Large intestine (tissue), 3 donors: ENCODE measurements around the gene ZG16. TPM values are rescaled to one million over a fixed set of nuclear protein-coding genes. Genes with fewer than 3 reads are reported as not detected.
"Not testable (repeated sequence)": the region's sequence is repeated elsewhere in the genome, so short reads cannot be mapped to it uniquely, and the experiment has no call there.

Experiments
- DNase-seq, 2 donors: peaks; one replicate each; pipeline versions ENCODE4 v3.0.0 to v3.0.0-alpha.2; 2013
- H3K27ac ChIP-seq: one replicate; pipeline ENCODE4 v1.5.1; 2013; ENCODE audit warnings: low read length
- H3K27me3 ChIP-seq: 2 replicates; pipeline ENCODE4 v1.6.1; 2013; ENCODE audit warnings: low read length; ENCODE audit not compliant: control insufficient read depth, insufficient read depth
- H3K36me3 ChIP-seq: 2 replicates; pipeline ENCODE4 v1.6.1; 2013; ENCODE audit warnings: low read length; ENCODE audit not compliant: control insufficient read depth, insufficient read depth
- H3K4me1 ChIP-seq: one replicate; pipeline ENCODE4 v1.6.1; 2013; ENCODE audit warnings: low read length; ENCODE audit not compliant: control insufficient read depth, insufficient read depth
- H3K4me3 ChIP-seq: one replicate; pipeline ENCODE4 v1.5.1; 2013; ENCODE audit warnings: low read length
- H3K9me3 ChIP-seq: one replicate; pipeline ENCODE4 v1.6.1; 2013; ENCODE audit warnings: mild to moderate bottlenecking, low read depth, low read length, moderate library complexity; ENCODE audit not compliant: control insufficient read depth
- WGBS: methylation state at CpG from one replicate; pipeline ENCODE4 v1.1.5; 2013; ENCODE audit warnings: low lambda C conversion rate; ENCODE audit not compliant: insufficient coverage; 5-methylcytosine and 5-hydroxymethylcytosine counted together
- polyA plus RNA-seq: library from polyadenylated mRNA; unstranded; fragments of 120-200 nt; gene quantifications from one replicate; pipeline ENCODE4 v1.2.1, GENCODE V29; 2013

Gene ZG16
- polyA plus RNA-seq, 1 donor = 2.2 TPM

DNA sequence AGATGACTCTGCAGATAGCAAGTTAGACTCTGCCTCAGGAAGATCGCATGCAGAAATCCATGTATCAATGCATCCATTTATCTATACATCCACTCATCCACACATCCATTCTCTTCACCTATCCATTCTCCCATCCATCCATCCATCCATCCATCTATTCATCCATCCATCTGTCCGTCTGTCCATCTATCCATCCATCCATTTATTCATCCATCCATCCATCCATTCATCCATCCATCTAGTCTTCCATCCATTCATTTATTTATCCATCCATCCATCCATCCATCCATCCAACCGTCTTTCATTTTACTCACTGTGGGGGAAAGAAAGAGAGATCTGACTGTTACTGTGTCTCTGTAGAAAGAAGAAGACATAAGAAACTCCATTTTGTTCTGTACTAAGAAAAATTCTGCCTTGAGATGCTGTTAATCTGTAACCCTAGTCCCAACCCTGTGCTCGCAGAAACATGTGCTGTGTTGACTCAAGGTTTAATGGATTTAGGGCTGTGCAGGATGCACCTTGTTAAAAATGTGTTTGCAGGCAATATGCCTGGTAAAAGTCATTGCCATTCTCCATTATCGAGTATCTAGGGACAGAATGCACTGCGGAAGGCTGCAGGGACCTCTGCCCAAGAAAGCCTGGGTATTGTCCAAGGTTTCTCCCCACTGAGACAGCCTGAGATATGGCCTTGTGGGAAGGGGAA is 38.0 kb upstream of the ZG16 start:
- H3K36me3 ChIP-seq, H3K27me3 ChIP-seq, H3K9me3 ChIP-seq, H3K4me3 ChIP-seq: not testable (repeated sequence)
- WGBS = 79% methylated on average over 2 of the region's 6 CpGs
- H3K27ac ChIP-seq = peak overlapping the region; percentile 75
- H3K4me1 ChIP-seq = peaks cover 43% of the 10 kb centered on the region
- peak in 1 of 2 donors; percentile 44 for DNase-seq

DNA sequence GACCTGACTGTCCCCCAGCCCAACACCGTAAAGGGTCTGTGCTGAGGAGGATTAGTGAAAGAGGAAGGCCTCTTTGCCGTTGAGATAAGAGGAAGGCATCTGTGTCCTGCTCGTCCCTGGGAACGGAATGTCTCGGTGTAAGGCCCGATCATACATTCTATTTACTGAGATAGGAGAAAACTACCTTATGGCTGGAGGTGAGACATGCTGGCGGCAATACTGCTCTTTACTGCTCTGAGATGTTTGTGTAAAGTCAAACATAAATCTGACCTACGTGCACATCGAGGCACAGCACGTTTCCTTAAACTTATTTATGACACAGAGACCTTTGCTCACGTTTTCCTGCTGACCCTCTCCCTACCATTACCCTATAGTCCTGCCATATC is 37.4 kb upstream of the ZG16 start:
- H3K27me3 ChIP-seq, H3K9me3 ChIP-seq, H3K4me3 ChIP-seq, H3K36me3 ChIP-seq: not testable (repeated sequence)
- H3K27ac ChIP-seq = peak overlapping the region; percentile 75
- peak in 1 of 2 donors; percentile 65 for DNase-seq
- WGBS = no CpG with 5 or more reads among the region's 11 CpGs
- H3K4me1 ChIP-seq = peaks cover 43% of the 10 kb centered on the region

DNA sequence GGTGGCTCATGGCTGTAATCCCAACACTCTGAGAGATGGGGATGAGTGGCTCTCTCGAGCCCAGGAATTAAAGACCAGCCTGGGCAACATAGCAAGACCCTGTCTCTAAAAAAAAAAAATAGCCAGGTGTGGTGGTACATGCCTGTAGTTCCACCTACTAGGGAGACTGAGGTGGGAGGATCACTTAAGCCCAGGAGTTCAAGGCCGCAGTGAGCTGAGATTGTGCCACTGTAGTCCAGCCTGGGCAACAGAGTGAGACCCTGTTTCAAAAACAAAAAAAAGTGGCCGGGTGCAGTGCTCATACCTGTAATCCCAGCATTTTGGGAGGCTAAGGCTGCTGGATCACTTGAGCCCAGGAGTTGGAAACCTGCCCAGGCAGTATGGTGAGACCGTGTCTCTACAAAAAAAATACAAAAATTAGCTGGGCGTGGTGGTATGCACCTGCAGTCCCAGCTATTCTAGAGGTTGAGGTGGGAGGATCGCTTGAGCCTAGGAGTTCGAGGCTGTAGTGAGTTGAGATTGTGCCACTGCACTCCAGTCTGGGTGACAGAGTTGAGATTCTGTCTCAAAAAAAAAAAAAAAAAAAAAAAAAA is 35.3 kb upstream of the ZG16 start:
- Histone ChIP-seq H3K27ac (no peak overlapping the region), H3K36me3 (no peaks in the 10 kb centered on the region), H3K4me3 (no peak overlapping the region), H3K9me3 (peaks cover 5% of the 10 kb centered on the region), H3K4me1 (peaks cover 34% of the 10 kb centered on the region), H3K27me3 (no peaks in the 10 kb centered on the region)
- 83% methylated on average over 2 of the region's 7 CpGs for WGBS
- DNase-seq = no peak

DNA sequence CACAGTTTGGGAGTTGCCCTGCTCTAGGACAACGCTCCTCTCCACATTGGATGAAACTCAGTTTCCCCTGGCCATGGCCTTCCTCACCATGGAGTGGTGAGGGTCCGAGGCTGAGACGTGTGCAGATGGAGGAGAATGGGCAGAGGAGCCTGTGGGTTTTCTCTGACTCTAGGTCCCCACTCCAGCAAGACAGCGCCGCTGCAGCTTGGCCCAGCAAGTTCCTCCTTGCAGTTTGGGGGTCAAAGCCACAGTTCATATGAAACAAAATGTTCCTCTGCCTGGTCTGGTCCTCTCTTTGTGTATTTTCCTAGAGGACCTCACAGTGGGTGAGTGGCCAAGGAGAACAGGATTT is 34.6 kb upstream of the ZG16 start:
- H3K36me3 ChIP-seq = no peaks in the 10 kb centered on the region
- no peaks in the 10 kb centered on the region for H3K27me3 ChIP-seq
- H3K4me3 ChIP-seq = no peak overlapping the region
- H3K27ac ChIP-seq = no peak overlapping the region
- H3K4me1 ChIP-seq = peaks cover 28% of the 10 kb centered on the region
- WGBS = no CpG with 5 or more reads among the region's 5 CpGs
- no peak for DNase-seq
- peaks cover 10% of the 10 kb centered on the region for H3K9me3 ChIP-seq

DNA sequence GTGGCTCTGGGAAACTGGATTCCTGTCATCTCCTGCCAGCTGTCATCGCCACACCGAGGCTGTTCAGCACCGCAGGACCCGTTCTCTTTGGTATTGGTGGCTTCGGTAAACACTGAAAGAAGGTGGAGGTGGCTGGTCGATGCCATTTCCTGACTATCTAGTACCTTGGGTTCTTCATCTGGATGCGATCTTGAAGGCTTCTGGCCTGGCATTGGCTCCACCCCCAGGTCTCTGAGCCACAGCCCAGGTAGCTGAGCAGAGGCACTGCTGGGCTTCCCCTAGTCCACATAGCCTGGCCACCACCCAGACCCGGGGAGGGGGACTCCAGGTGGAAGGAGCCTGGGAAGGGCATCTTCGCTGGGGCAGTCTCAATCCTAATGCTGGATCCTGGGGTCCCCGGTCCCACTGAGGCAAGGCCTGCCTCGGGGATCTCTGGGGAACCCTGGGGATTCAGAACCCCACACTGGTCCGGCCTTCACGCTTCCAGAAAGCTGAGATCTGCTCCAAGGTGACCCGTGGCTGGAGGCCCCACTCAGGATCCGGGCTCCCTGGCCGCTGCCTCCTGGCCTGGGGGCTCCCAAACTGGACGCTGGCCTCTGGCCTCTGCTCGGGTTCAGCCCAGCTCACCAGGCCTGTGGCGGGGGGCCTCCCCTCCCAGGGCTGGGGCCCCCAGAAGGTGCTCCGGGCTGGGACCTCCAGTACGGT is 34.1 kb upstream of the ZG16 start:
- H3K27me3 ChIP-seq = no peaks in the 10 kb centered on the region
- no peak overlapping the region for H3K27ac ChIP-seq
- no CpG with 5 or more reads among the region's 21 CpGs for WGBS
- peaks cover 12% of the 10 kb centered on the region for H3K9me3 ChIP-seq
- no peak for DNase-seq
- H3K4me1 ChIP-seq = peaks cover 23% of the 10 kb centered on the region
- H3K36me3 ChIP-seq = no peaks in the 10 kb centered on the region
- no peak overlapping the region for H3K4me3 ChIP-seq

DNA sequence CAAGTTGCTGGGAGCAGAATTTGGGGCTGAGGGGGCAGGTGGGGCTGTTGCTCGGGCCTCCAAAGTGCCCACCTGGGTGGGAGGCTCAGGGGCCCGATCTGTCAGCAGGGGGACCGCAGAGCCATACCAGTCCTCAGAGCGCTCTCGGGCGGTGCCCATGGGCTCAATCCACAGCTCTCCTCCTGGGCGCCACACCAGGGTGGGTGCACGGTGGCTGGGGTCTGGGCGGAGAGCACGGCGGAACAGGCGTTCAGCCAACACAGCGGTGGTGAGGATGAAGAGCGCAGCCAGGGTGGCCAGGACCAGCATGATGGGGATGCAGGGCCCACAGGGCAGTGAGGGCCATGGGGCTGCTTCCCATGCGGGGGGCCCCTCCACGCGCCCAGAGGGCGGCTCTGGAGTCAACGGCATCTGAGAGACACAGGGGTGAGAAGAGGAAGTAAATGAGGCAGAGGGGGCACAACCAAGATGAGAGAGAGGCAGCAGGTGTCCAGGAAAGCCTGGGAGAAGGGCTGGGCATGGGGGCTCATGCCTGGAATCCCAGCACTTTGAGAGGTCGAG is 33.4 kb upstream of the ZG16 start:
- Histone ChIP-seq H3K27me3 (no peaks in the 10 kb centered on the region), H3K4me1 (peaks cover 19% of the 10 kb centered on the region), H3K9me3 (peaks cover 12% of the 10 kb centered on the region), H3K36me3 (no peaks in the 10 kb centered on the region), H3K27ac (no peak overlapping the region), H3K4me3 (no peak overlapping the region)
- no peak for DNase-seq
- WGBS = no CpG with 5 or more reads among the region's 20 CpGs

DNA sequence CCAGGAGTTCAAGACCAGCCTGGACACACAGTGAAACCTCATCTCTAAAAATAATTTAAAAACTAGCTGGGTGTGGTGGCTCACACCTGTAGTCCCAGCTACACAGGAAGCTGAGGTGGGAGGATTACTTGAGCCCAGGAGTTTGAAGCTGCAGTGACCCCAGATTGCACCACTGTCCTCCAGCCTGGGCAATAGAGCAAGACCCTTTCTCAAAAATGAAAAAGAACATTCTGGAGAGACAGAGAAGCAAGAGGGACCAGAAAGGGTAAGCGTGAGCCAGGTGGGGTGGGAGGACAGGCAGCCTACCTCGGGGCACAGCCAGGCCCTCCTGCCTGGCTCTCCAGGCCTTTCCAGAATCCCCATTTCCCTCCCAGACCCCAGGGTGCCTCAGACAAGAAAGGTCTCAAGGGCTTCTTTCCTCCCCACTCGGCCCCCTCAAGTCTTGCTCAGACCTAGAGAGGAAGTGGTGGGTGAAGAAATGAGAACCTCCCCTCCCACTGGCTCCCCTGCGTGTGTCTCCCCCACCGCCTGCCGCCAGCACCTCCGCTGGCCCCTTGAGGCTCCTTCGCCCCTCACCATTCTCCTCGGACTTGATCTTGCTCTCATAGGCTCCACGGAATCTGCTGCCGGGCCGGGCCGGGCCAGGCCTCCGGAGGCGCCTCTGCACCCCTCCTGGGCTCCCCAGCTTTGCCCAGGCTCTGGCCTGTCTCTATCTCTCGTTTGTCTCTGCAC is 32.8 kb upstream of the ZG16 start:
- H3K27ac ChIP-seq = no peak overlapping the region

DNA sequence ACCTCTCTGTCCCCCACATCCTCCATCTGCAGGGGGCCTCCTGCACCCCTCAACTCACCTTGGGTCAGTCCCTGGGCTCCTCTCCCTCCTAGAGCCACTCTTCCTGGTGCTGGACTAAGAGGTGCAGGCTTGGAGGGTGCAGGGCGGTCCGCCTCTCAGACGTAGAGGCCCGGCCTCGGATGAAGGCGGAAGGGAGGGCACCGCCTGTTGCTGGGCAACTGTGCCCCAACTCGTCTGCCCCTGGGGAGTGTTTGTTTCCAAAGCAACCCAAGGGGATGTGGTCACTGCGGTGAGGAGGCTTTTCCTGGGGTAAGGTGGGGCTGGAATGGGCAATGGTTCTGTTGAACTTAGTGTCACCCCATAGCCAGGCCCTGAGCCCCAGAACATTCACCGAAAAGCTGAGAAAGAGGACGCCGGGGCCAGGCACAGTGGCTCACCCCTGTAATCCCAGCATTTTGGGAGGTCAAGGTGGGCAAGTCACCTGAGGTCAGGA is 32.2 kb upstream of the ZG16 start, which contains the start of gene C16orf54:
C16orf54 (minus strand) TSS at position 138 of the 493 bp plus-strand sequence. CDS start 1,039 bp downstream, outside the sequence.
- H3K36me3 ChIP-seq = no peaks in the 10 kb centered on the region
- WGBS = no CpG with 5 or more reads among the region's 12 CpGs
- H3K27me3 ChIP-seq = no peaks in the 10 kb centered on the region
- no peak within 1 kb of the TSS for H3K4me3 ChIP-seq
- DNase-seq = no peak
- H3K9me3 ChIP-seq = peaks cover 12% of the 10 kb centered on the region
- H3K27ac ChIP-seq = no peak within 1 kb of the TSS
- peaks cover 8% of the 10 kb centered on the region for H3K4me1 ChIP-seq

More for the DNA sequence above, 32.8 kb upstream of the ZG16 start:
- DNase-seq = no peak
- Histone ChIP-seq H3K36me3 (no peaks in the 10 kb centered on the region), H3K27me3 (no peaks in the 10 kb centered on the region), H3K4me1 (peaks cover 14% of the 10 kb centered on the region), H3K4me3 (no peak overlapping the region), H3K9me3 (peaks cover 12% of the 10 kb centered on the region)
- no CpG with 5 or more reads among the region's 16 CpGs for WGBS

DNA sequence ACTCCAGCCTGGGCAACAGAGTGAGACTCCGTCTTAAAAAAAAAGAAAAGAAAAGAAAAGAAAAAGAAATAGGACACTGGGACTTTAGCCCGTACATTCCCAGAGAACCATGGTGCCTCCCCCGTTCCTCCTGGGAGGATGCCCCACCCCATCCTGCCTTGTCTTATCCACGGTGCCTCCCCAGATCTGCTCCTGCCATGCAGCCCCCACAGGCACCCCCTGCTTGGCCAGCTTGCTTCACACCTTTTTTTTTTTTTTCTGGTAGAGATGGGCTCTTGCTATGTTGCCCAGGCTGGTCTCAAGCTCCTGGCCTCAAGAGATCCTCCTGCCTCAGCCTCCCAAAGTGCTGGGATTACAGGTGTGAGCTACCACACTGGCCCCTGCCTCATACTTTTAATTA is 31.5 kb upstream of the ZG16 start:
- not testable (repeated sequence) for H3K4me3 ChIP-seq, DNase-seq, H3K27me3 ChIP-seq, H3K27ac ChIP-seq, H3K4me1 ChIP-seq, H3K36me3 ChIP-seq
- H3K9me3 ChIP-seq = peaks cover 12% of the 10 kb centered on the region
- no CpG with 5 or more reads among the region's 4 CpGs for WGBS
